HepG2 (cell line): Measurements from ENCODE around the gene CDHR5. TPM values are rescaled to one million over a fixed set of nuclear protein-coding genes. Genes with fewer than 3 reads are reported as not detected.

ENCODE experiments used
- CEBPB ChIP-seq: IDR thresholded peaks from 2 replicates; pipeline ENCODE4 v1.6.1; 2011; ENCODE audit warnings: low read depth, low read length, improper control_type of control experiment, borderline replicate concordance
- JUND ChIP-seq: sonication (generic); formaldehyde crosslinking; IDR thresholded peaks from 2 replicates; pipeline ENCODE4 v1.8.0; 2022; ENCODE audit warnings: mild to moderate bottlenecking, missing genetic modification reagents
- KDM3A ChIP-seq: IDR thresholded peaks from 2 replicates; pipeline ENCODE4 v1.6.1; 2018; ENCODE audit warnings: low read depth, missing compliant biosample characterization
- TBP ChIP-seq: sonication (generic); formaldehyde crosslinking; IDR thresholded peaks from 2 replicates; pipeline ENCODE4 v1.5.0; 2020; ENCODE audit warnings: missing genetic modification reagents
- ZNF570 ChIP-seq: sonication (generic); formaldehyde crosslinking; IDR thresholded peaks from 2 replicates; pipeline ENCODE4 v1.4.0; 2020; ENCODE audit warnings: mild to moderate bottlenecking, missing genetic modification reagents, borderline replicate concordance
- ZNF850 ChIP-seq: sonication (generic); formaldehyde crosslinking; conservative IDR thresholded peaks from 2 replicates; pipeline ENCODE4 v1.9.0; 2021; ENCODE audit warnings: mild to moderate bottlenecking, missing genetic modification reagents
- polyA plus RNA-seq, 8 experiments: library from polyadenylated mRNA; depleted of rRNA in 3 of 8; stranded (reverse) in 7 of 8; unstranded in 1 of 8; fragments of >200 nt; fragmentation: Illumina TruSeq in 4 of 8; extraction: Trizol in 4 of 8; gene quantifications; 2 replicates each; pipeline versions ENCODE4 v1.2.1 to v1.2.3, GENCODE V29; 2011 to 2016; ENCODE audit warnings: low read depth in 4 of 8, missing spikeins in 1 of 8, mixed read lengths in 1 of 8; ENCODE audit not compliant: insufficient read depth in 1 of 8
- total RNA-seq, 5 experiments: library from RNA; depleted of rRNA; stranded (reverse); fragments of >200 nt; fragmentation: Illumina TruSeq; extraction: Trizol; gene quantifications; 2 replicates each; pipeline ENCODE4 v1.2.3, GENCODE V29; 2016; ENCODE audit warnings: low read depth in 1 of 5
- TF ChIP-seq, protein P1 (sequence below): sonication (generic); formaldehyde crosslinking; IDR thresholded peaks from 2 replicates; pipeline ENCODE4 v1.5.1; 2020; ENCODE audit warnings: missing genetic modification reagents, mild to moderate bottlenecking, borderline replicate concordance
- TF ChIP-seq, protein P2 (sequence below): fragments of 450-650 bp; IDR thresholded peaks from 2 replicates; pipeline ENCODE4 v1.6.1; 2016
- TF ChIP-seq, protein P3 (sequence below): sonication (generic); formaldehyde crosslinking; IDR thresholded peaks from 2 replicates; pipeline ENCODE4 v1.5.0; 2020; ENCODE audit warnings: missing genetic modification reagents, mild to moderate bottlenecking, borderline replicate concordance
- TF ChIP-seq, protein P4 (sequence below): sonication (generic); formaldehyde crosslinking; IDR thresholded peaks from 2 replicates; pipeline ENCODE4 v1.5.0; 2020; ENCODE audit warnings: mild to moderate bottlenecking, missing genetic modification reagents, borderline replicate concordance
- TF ChIP-seq, protein P5 (sequence below): sonication (generic); formaldehyde crosslinking; IDR thresholded peaks from 2 replicates; pipeline ENCODE4 v1.5.0; 2020; ENCODE audit warnings: mild to moderate bottlenecking, missing genetic modification reagents

The CDHR5 gene
- total and polyA plus RNA-seq, 2 of the 13 experiments (the other 11 are each of a cell fraction or from before 2014, with no cell fraction given): 0.46 to 0.71 TPM

DNA sequence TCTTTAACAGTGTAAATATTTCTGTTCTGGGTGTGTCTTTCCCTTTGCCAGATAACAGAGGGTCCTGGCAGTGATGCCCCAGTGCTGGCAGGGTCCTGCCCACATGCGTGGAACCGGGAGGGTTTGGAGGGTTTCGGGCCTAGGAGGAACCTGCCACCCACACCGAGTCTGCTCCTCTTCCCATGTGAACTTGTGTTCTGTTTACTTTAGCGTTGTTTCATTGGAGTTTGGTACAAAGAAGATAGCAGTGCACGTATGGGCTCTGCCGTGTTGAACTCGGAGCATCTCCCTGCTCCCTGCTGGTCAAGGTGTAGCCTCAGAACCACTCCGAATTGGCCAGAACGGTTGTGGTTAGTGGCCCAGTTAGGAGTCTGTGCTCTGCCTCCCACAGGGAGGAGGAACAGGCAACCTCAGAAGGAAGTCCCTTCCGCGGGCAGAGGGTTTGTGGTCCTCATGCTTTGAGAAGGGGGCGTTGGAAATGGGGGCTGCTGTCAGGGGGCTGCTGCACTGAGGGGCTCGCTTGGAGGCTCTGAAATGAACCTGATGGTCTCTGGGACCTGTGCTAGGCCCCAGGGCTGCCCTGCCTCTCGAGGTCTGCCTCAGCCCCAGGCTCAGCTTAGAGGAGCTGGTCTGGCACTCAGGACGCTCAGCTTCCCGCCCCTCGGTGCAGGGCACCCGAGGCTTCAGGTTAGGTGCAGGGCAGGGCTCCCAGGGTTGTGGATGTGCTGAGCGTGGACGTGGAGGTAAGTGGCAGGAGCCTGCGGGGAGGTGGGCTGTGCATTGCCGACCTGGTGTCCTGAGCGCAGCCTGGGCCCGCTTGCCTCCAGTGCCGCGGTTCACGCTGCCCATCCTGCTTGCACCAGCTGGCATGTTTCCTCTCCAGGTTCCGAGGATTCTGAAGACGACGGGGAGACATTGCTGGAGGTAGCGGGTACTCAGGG lies 38.1 kb downstream of the CDHR5 start (continued):
- TF ChIP-seq, protein P1, sequence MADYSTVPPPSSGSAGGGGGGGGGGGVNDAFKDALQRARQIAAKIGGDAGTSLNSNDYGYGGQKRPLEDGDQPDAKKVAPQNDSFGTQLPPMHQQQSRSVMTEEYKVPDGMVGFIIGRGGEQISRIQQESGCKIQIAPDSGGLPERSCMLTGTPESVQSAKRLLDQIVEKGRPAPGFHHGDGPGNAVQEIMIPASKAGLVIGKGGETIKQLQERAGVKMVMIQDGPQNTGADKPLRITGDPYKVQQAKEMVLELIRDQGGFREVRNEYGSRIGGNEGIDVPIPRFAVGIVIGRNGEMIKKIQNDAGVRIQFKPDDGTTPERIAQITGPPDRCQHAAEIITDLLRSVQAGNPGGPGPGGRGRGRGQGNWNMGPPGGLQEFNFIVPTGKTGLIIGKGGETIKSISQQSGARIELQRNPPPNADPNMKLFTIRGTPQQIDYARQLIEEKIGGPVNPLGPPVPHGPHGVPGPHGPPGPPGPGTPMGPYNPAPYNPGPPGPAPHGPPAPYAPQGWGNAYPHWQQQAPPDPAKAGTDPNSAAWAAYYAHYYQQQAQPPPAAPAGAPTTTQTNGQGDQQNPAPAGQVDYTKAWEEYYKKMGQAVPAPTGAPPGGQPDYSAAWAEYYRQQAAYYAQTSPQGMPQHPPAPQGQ (CRISPR knock-in tag): no peak
- TF ChIP-seq, protein P2, sequence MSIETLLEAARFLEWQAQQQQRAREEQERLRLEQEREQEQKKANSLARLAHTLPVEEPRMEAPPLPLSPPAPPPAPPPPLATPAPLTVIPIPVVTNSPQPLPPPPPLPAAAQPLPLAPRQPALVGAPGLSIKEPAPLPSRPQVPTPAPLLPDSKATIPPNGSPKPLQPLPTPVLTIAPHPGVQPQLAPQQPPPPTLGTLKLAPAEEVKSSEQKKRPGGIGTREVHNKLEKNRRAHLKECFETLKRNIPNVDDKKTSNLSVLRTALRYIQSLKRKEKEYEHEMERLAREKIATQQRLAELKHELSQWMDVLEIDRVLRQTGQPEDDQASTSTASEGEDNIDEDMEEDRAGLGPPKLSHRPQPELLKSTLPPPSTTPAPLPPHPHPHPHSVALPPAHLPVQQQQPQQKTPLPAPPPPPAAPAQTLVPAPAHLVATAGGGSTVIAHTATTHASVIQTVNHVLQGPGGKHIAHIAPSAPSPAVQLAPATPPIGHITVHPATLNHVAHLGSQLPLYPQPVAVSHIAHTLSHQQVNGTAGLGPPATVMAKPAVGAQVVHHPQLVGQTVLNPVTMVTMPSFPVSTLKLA: no peak
- TF ChIP-seq KDM3A: no peak
- no peak for TF ChIP-seq ZNF570 (CRISPR knock-in tag)
- TF ChIP-seq ZNF850 (CRISPR knock-in tag): no peak
- TF ChIP-seq, protein P3, sequence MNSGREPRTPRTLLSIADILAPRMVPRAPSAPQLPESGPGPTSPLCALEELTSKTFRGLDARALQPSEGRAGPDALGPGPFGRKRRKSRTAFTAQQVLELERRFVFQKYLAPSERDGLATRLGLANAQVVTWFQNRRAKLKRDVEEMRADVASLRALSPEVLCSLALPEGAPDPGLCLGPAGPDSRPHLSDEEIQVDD: no peak
- TF ChIP-seq, protein P4, sequence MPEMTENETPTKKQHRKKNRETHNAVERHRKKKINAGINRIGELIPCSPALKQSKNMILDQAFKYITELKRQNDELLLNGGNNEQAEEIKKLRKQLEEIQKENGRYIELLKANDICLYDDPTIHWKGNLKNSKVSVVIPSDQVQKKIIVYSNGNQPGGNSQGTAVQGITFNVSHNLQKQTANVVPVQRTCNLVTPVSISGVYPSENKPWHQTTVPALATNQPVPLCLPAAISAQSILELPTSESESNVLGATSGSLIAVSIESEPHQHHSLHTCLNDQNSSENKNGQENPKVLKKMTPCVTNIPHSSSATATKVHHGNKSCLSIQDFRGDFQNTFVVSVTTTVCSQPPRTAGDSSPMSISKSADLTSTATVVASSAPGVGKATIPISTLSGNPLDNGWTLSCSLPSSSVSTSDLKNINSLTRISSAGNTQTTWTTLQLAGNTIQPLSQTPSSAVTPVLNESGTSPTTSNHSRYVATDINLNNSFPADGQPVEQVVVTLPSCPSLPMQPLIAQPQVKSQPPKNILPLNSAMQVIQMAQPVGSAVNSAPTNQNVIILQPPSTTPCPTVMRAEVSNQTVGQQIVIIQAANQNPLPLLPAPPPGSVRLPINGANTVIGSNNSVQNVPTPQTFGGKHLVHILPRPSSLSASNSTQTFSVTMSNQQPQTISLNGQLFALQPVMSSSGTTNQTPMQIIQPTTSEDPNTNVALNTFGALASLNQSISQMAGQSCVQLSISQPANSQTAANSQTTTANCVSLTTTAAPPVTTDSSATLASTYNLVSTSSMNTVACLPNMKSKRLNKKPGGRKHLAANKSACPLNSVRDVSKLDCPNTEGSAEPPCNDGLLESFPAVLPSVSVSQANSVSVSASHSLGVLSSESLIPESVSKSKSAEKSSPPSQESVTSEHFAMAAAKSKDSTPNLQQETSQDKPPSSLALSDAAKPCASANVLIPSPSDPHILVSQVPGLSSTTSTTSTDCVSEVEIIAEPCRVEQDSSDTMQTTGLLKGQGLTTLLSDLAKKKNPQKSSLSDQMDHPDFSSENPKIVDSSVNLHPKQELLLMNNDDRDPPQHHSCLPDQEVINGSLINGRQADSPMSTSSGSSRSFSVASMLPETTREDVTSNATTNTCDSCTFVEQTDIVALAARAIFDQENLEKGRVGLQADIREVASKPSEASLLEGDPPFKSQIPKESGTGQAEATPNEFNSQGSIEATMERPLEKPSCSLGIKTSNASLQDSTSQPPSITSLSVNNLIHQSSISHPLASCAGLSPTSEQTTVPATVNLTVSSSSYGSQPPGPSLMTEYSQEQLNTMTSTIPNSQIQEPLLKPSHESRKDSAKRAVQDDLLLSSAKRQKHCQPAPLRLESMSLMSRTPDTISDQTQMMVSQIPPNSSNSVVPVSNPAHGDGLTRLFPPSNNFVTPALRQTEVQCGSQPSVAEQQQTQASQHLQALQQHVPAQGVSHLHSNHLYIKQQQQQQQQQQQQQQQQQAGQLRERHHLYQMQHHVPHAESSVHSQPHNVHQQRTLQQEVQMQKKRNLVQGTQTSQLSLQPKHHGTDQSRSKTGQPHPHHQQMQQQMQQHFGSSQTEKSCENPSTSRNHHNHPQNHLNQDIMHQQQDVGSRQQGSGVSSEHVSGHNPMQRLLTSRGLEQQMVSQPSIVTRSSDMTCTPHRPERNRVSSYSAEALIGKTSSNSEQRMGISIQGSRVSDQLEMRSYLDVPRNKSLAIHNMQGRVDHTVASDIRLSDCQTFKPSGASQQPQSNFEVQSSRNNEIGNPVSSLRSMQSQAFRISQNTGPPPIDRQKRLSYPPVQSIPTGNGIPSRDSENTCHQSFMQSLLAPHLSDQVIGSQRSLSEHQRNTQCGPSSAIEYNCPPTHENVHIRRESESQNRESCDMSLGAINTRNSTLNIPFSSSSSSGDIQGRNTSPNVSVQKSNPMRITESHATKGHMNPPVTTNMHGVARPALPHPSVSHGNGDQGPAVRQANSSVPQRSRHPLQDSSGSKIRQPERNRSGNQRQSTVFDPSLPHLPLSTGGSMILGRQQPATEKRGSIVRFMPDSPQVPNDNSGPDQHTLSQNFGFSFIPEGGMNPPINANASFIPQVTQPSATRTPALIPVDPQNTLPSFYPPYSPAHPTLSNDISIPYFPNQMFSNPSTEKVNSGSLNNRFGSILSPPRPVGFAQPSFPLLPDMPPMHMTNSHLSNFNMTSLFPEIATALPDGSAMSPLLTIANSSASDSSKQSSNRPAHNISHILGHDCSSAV: no peak
- TF ChIP-seq CEBPB: no peak
- TF ChIP-seq JUND: no peak
- TF ChIP-seq, protein P5, sequence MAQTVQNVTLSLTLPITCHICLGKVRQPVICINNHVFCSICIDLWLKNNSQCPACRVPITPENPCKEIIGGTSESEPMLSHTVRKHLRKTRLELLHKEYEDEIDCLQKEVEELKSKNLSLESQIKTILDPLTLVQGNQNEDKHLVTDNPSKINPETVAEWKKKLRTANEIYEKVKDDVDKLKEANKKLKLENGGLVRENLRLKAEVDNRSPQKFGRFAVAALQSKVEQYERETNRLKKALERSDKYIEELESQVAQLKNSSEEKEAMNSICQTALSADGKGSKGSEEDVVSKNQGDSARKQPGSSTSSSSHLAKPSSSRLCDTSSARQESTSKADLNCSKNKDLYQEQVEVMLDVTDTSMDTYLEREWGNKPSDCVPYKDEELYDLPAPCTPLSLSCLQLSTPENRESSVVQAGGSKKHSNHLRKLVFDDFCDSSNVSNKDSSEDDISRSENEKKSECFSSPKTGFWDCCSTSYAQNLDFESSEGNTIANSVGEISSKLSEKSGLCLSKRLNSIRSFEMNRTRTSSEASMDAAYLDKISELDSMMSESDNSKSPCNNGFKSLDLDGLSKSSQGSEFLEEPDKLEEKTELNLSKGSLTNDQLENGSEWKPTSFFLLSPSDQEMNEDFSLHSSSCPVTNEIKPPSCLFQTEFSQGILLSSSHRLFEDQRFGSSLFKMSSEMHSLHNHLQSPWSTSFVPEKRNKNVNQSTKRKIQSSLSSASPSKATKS (CRISPR knock-in tag): no peak
- TF ChIP-seq TBP: no peak
